ENCODE data around the gene PDXK.

Gene PDXK

GRCh38 chr21:43733529-43734071, 14.7 kb downstream of the PDXK start:
- no peak for TF ChIP-seq SIN3A (IDR thresholded peaks at IDR 0.05; ENCODE audit: borderline replicate concordance, insufficient read depth, low read length)
- no peak for TF ChIP-seq TAF1 (IDR thresholded peaks at IDR 0.05; ENCODE audit: borderline replicate concordance, insufficient read depth, low read length)
- TF ChIP-seq POLR2AphosphoS5 (IDR thresholded peaks at IDR 0.05; ENCODE audit: low read depth, low read length): no peak
- TF ChIP-seq REST (IDR thresholded peaks at IDR 0.05; ENCODE audit: insufficient read depth in 1 of 2, low read depth in 2 of 2, low read length in 2 of 2): no peak
- no peak for TF ChIP-seq FOXP2 (optimal IDR thresholded peaks at IDR 0.05; ENCODE audit: borderline replicate concordance, extremely low read depth, extremely low read length, insufficient read depth)

- TF ChIP-seq TAF1 (IDR thresholded peaks at IDR 0.05; ENCODE audit: borderline replicate concordance, insufficient read depth, low read length) (no peak), POLR2AphosphoS5 (IDR thresholded peaks at IDR 0.05; ENCODE audit: low read depth, low read length) (no peak), FOXP2 (optimal IDR thresholded peaks at IDR 0.05; ENCODE audit: borderline replicate concordance, extremely low read depth, extremely low read length, insufficient read depth) (no peak), REST (IDR thresholded peaks at IDR 0.05; ENCODE audit: insufficient read depth in 1 of 2, low read depth in 2 of 2, low read length in 2 of 2) (no peak), SIN3A (IDR thresholded peaks at IDR 0.05; ENCODE audit: borderline replicate concordance, insufficient read depth, low read length) (no peak)
Observed at GRCh38 chr21:43734131-43734927, 15.4 kb downstream of the PDXK start.

GRCh38 chr21:43734928-43735229, 15.9 kb downstream of the PDXK start:
- no peak for TF ChIP-seq REST (IDR thresholded peaks at IDR 0.05; ENCODE audit: insufficient read depth in 1 of 2, low read depth in 2 of 2, low read length in 2 of 2)
- TF ChIP-seq SIN3A (IDR thresholded peaks at IDR 0.05; ENCODE audit: borderline replicate concordance, insufficient read depth, low read length): no peak
- TF ChIP-seq POLR2AphosphoS5 (IDR thresholded peaks at IDR 0.05; ENCODE audit: low read depth, low read length): no peak
- no peak for TF ChIP-seq TAF1 (IDR thresholded peaks at IDR 0.05; ENCODE audit: borderline replicate concordance, insufficient read depth, low read length)
- TF ChIP-seq FOXP2 (optimal IDR thresholded peaks at IDR 0.05; ENCODE audit: borderline replicate concordance, extremely low read depth, extremely low read length, insufficient read depth): no peak

- TF ChIP-seq REST (IDR thresholded peaks at IDR 0.05; ENCODE audit: insufficient read depth in 1 of 2, low read depth in 2 of 2, low read length in 2 of 2): no peak
- TF ChIP-seq SIN3A (IDR thresholded peaks at IDR 0.05; ENCODE audit: borderline replicate concordance, insufficient read depth, low read length): no peak
- TF ChIP-seq TAF1 (IDR thresholded peaks at IDR 0.05; ENCODE audit: borderline replicate concordance, insufficient read depth, low read length): no peak
- no peak for TF ChIP-seq FOXP2 (optimal IDR thresholded peaks at IDR 0.05; ENCODE audit: borderline replicate concordance, extremely low read depth, extremely low read length, insufficient read depth)
- TF ChIP-seq POLR2AphosphoS5 (IDR thresholded peaks at IDR 0.05; ENCODE audit: low read depth, low read length): no peak
Observed at GRCh38 chr21:43735236-43736091, 16.5 kb downstream of the PDXK start.
